Tibial nerve (tissue), 4 donors: ENCODE results near the gene DISP3.

ENCODE experiments used
- EP300 ChIP-seq, 2 donors: sonication (generic); formaldehyde crosslinking; IDR thresholded peaks; one replicate each; pipeline ENCODE4 v1.6.1; 2017; ENCODE audit warnings: antibody characterized with exemption in 2 of 2, mild to moderate bottlenecking in 1 of 2
- POLR2A ChIP-seq, 2 donors: fragments of 450-650 bp; IDR thresholded peaks; one replicate each; pipeline ENCODE4 v1.6.1; 2017; ENCODE audit warnings: antibody characterized with exemption in 2 of 2, mild to moderate bottlenecking in 2 of 2, moderate library complexity in 2 of 2
- TF ChIP-seq, protein P1 (sequence below), 5 experiments: fragments of 200-600 bp in 3 of 5; fragments of 450-650 bp in 2 of 5; sonication (generic) in 3 of 5; IDR thresholded peaks; one replicate each; pipeline ENCODE4 v1.5.1; 2016 to 2019; ENCODE audit warnings: antibody characterized with exemption in 5 of 5, mild to moderate bottlenecking in 3 of 5, moderate library complexity in 2 of 5

DNA sequence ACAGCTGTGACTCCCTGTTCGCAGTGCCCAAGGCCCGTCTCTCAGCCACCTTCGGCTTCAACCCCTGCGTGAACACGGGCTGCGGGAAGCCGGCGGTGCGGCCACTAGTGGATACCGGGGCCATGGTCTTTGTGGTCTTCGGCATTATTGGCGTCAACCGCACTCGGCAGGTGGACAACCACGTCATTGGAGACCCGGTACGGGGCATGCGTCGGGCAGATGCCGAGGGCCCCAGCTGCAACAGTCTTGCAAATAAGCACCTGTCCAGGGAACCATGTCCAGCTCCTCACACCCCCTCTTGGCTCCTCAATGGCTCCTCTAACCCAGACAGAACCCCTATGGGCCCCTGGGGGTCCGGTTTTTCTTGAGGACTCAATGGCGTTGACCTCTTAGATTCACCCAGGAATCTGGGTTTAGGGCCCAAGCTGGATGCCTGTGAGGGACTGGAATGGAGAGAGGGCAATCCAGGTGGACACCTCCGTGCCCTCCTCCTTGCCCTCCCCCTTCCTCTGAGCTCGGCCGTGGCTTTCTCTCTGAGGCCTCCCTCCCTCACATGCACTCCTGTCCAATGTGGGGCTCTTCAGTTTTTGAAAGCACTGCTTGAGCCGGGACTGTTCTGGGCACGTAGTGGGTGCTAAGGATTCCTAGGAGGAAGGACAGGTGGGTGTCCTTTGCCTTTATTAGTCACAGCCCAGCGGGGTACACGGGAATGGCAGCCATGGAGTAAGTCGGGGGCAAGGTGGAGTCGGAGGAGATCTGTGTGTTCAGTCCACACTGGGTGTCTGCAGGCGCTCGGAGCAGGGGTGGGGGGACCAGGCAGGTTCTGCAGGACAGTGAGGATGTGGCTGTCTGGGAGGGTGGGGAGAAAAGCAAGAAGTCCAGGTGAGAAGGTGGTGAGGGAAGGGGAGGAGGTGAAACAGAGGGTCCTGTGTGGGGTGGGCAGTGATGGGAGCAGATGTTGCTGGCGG, 51.1 kb downstream of the DISP3 start:
- TF ChIP-seq, protein P1, sequence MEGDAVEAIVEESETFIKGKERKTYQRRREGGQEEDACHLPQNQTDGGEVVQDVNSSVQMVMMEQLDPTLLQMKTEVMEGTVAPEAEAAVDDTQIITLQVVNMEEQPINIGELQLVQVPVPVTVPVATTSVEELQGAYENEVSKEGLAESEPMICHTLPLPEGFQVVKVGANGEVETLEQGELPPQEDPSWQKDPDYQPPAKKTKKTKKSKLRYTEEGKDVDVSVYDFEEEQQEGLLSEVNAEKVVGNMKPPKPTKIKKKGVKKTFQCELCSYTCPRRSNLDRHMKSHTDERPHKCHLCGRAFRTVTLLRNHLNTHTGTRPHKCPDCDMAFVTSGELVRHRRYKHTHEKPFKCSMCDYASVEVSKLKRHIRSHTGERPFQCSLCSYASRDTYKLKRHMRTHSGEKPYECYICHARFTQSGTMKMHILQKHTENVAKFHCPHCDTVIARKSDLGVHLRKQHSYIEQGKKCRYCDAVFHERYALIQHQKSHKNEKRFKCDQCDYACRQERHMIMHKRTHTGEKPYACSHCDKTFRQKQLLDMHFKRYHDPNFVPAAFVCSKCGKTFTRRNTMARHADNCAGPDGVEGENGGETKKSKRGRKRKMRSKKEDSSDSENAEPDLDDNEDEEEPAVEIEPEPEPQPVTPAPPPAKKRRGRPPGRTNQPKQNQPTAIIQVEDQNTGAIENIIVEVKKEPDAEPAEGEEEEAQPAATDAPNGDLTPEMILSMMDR (IDR thresholded peaks at IDR 0.05), result no peak
- TF ChIP-seq EP300 (IDR thresholded peaks at IDR 0.05), result no peak
- TF ChIP-seq POLR2A (IDR thresholded peaks at IDR 0.05), result no peak
